Nephron progenitor cell (in vitro differentiated cells): ENCODE measurements around the gene PLEKHJ1.

Experiments
- DNase-seq: peaks from one replicate; pipeline ENCODE4 v3.0.0; 2021
- H3K27ac Mint-ChIP-seq: 2 replicates; pipeline ENCODE4 v1.8.0; 2021; ENCODE audit warnings: mild to moderate bottlenecking, moderate library complexity, mixed read lengths
- H3K27me3 Mint-ChIP-seq: 2 replicates; pipeline ENCODE4 v1.8.0; 2021; ENCODE audit warnings: mild to moderate bottlenecking, low read depth, mixed read lengths; ENCODE audit not compliant: poor library complexity
- H3K36me3 Mint-ChIP-seq: 2 replicates; pipeline ENCODE4 v1.8.0; 2021; ENCODE audit warnings: low read depth, mixed read lengths
- H3K4me1 Mint-ChIP-seq: 2 replicates; pipeline ENCODE4 v1.8.0; 2021; ENCODE audit warnings: mixed read lengths
- H3K4me3 Mint-ChIP-seq: 2 replicates; pipeline ENCODE4 v1.8.0; 2021; ENCODE audit warnings: mild to moderate bottlenecking, moderate library complexity, mixed read lengths
- H3K9me3 Mint-ChIP-seq: 2 replicates; pipeline ENCODE4 v1.8.0; 2021; ENCODE audit warnings: mild to moderate bottlenecking, moderate library complexity, mixed read lengths
- TF ChIP-seq, protein P1 (sequence below): fragments of 200-600 bp; sonication (generic); IDR thresholded peaks from 2 replicates; pipeline ENCODE4 v1.5.0; 2021; ENCODE audit warnings: antibody characterized with exemption

PLEKHJ1 gene

GRCh38 chr19:2255112-2255845 is 19.1 kb upstream of the PLEKHJ1 start:
- Mint-ChIP-seq H3K4me3 (no peak overlapping the region), H3K9me3 (no peaks in the 10 kb centered on the region), H3K27me3 (peaks cover 26% of the 10 kb centered on the region), H3K4me1 (peaks cover 4% of the 10 kb centered on the region), H3K27ac (no peak overlapping the region), H3K36me3 (no peaks in the 10 kb centered on the region)
- TF ChIP-seq, protein P1, sequence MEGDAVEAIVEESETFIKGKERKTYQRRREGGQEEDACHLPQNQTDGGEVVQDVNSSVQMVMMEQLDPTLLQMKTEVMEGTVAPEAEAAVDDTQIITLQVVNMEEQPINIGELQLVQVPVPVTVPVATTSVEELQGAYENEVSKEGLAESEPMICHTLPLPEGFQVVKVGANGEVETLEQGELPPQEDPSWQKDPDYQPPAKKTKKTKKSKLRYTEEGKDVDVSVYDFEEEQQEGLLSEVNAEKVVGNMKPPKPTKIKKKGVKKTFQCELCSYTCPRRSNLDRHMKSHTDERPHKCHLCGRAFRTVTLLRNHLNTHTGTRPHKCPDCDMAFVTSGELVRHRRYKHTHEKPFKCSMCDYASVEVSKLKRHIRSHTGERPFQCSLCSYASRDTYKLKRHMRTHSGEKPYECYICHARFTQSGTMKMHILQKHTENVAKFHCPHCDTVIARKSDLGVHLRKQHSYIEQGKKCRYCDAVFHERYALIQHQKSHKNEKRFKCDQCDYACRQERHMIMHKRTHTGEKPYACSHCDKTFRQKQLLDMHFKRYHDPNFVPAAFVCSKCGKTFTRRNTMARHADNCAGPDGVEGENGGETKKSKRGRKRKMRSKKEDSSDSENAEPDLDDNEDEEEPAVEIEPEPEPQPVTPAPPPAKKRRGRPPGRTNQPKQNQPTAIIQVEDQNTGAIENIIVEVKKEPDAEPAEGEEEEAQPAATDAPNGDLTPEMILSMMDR = no peak
- DNase-seq = no peak

DNA sequence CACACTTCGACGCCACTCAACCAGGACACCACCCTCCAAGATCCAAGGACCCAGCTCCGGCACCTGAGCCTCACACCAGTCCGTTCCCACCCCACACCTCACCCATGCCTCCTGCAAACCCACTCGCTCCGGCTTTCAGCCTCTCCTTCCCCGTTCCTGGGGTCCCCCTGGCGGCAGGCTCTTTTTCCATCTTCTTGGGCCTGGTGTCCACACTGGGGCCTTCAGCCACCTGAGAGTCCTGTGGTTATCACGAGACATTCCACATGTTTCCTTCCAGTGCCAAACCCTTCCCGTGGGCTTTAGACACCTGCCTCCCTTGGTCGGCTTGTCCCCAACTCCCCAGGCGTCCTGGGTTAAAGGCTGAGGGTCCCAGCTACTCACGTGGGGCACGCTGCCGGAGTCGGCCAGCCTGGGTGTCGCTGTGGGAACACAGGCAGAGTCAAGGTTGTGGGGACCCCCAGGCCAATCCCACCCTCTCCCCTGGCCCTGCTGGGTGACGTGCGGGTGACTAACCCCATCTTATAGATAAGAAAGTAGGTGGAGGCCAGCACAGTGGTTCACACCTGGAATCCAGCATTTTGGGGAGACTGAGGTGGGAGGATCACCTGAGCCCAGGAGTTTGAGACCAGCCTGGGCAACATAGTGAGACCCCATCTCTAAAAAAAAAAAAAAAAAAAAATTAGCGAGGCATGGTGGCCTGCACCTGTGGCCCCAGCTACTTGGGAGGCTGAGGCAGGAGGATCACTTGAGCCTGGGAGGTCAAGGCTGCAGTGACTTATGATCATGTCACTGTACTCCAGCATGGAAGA is 18.1 kb upstream of the PLEKHJ1 start:
- H3K4me1 Mint-ChIP-seq = peaks cover 4% of the 10 kb centered on the region
- peaks cover 22% of the 10 kb centered on the region for H3K27me3 Mint-ChIP-seq
- TF ChIP-seq, protein P1 = peak; percentile 47
- H3K9me3 Mint-ChIP-seq = no peaks in the 10 kb centered on the region
- peak overlapping the region; percentile 74 for H3K4me3 Mint-ChIP-seq
- no peaks in the 10 kb centered on the region for H3K36me3 Mint-ChIP-seq
- no peak overlapping the region for H3K27ac Mint-ChIP-seq
- peak; percentile 71 for DNase-seq

- peak overlapping the region; percentile 74 for H3K4me3 Mint-ChIP-seq
- no peaks in the 10 kb centered on the region for H3K9me3 Mint-ChIP-seq
- H3K27me3 Mint-ChIP-seq = peaks cover 22% of the 10 kb centered on the region
- H3K36me3 Mint-ChIP-seq = no peaks in the 10 kb centered on the region
- peaks cover 4% of the 10 kb centered on the region for H3K4me1 Mint-ChIP-seq
- peak; percentile 60 for DNase-seq
- TF ChIP-seq, protein P1 = no peak
- no peak overlapping the region for H3K27ac Mint-ChIP-seq
Observed at GRCh38 chr19:2253106-2254063, 17.3 kb upstream of the PLEKHJ1 start.

DNA sequence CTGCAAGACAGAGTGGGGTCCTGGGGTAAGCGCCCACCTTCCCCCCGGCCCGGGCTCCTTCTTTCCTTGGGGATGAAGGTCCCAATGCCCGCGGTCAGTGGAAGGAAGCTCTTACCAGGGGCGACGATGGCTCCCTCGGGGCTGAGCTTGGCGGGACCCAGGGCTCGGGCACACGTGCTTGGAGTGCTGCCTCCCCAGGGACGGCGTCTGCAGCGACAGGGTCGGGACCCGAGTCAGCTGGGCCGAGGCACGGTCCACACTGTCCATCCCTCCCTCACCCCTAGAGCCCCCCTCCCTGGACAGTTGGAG is 16.6 kb upstream of the PLEKHJ1 start:
- no peak overlapping the region for H3K27ac Mint-ChIP-seq
- no peak overlapping the region for H3K4me3 Mint-ChIP-seq
- peaks cover 4% of the 10 kb centered on the region for H3K4me1 Mint-ChIP-seq
- DNase-seq = no peak
- no peaks in the 10 kb centered on the region for H3K9me3 Mint-ChIP-seq
- H3K36me3 Mint-ChIP-seq = no peaks in the 10 kb centered on the region
- TF ChIP-seq, protein P1 = no peak
- H3K27me3 Mint-ChIP-seq = peaks cover 22% of the 10 kb centered on the region

DNA sequence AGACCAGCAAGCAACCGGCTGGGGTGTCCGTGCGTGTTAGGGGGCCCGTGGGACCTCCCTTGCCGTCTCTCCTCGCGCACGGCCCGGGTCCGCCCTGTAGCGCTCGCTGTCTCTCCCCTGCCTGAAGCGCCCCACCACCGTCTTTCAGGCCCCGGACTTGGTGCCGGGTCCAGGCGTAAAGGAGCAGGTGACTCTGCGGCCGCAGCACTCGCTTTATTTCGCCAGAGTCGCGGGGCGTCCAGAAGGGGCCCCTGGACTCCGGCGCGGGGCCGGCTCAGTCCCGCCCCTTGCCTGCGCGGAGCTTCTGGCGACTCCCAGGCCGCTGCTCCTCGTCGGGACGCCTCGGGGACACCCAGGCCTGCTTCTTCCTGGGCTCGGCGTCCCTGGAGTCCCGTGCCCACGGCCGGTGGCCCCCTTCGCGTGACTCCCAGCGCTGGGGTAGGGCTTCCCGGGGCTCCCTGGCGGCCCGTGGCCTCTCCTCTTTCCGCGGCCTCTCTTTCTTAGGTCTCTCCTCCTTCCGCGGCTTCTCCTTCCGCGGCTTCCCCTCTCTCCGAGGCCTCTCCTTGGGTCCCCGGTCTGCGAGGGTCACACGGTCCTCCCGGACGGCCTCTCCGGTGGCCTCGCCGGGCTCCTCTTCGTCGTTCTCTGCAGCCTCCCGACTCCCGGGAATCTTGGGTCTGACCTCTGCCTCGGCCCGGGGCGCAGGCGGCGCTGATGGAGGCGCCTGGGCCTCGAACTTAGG is 16.1 kb upstream of the PLEKHJ1 start:
- Mint-ChIP-seq H3K27ac (no peak overlapping the region), H3K27me3 (peaks cover 22% of the 10 kb centered on the region)

More for the DNA sequence above, 16.1 kb upstream of the PLEKHJ1 start:
- H3K9me3 Mint-ChIP-seq = no peaks in the 10 kb centered on the region
- H3K4me1 Mint-ChIP-seq = peaks cover 4% of the 10 kb centered on the region
- TF ChIP-seq, protein P1 = no peak
- no peaks in the 10 kb centered on the region for H3K36me3 Mint-ChIP-seq
- DNase-seq = no peak
- H3K4me3 Mint-ChIP-seq = no peak overlapping the region
